RWPE1 (cell line): ENCODE data around the gene CDON.

Experiments
- CTCF ChIA-PET: fragments of 350-600 bp; sonication (Branson Sonifier 250); formaldehyde crosslinking; extraction: SDS; loops from one replicate; lab custom pipeline; 2021; lab: Yijun Ruan, JAX
- POLR2A ChIA-PET: fragments of 400-600 bp; formaldehyde crosslinking; extraction: SDS; loops from one replicate; lab custom pipeline; 2020; ENCODE audit warnings: antibody characterized with exemption; ENCODE audit not compliant: low non-redundant PET; lab: Yijun Ruan, JAX
- DNase-seq: peaks from one replicate; pipeline ENCODE4 v3.0.0; 2012; ENCODE audit warnings: low spot score
- H3K27ac ChIP-seq: fragments of 450-650 bp; 2 replicates; pipeline ENCODE4 v1.5.1; 2017
- TF ChIP-seq, protein P1 (sequence below): fragments of 450-650 bp; conservative IDR thresholded peaks from 2 replicates; pipeline ENCODE4 v1.5.1; 2017; ENCODE audit warnings: low read depth, mild to moderate bottlenecking

Gene CDON

DNA sequence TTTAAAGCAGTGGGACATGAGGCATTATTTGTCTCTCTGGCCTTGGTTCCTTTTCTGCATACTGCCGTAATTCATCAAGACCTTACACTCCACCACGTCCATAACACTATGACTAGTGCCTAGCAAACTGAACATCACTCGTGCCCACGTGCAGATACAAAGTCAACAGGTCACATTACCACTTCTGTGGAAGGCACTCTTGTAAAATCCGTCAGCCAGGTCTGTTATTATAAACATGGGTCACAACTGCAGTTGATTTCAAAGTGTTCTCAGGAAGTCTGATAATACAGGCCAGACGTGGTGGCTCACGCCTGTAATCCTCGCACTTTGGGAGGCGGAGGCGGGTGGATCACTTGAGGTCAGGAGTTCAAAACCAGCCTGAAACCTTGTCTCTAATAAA lies 102.7 kb downstream of the CDON start:
- ChIA-PET POLR2A (no interaction called here), CTCF (interaction anchor here (0.6 kb wide), 1 partner anchor 65 kb away, joined by 3 read pairs; no protein-coding TSS in a partner anchor)

DNA sequence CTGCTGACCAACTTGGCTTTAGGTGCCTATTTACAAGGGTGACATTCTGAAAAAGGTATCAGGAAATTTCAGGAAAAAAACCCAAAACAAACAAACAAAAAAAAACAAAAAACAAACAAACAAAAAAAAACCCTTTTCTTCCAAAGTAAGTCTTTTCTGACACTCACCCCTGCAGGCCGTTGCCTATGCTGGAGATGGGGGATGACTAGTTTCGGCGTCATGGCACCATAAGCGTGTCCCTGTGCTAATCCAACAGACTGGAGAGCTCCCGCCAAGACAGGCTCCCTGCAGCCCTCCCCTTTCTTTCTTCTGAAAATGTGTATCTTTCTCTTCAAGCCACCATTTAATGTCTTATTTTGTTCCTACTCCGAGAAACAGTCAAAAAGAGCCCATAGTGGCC lies 103.2 kb downstream of the CDON start:
- H3K27ac ChIP-seq = no peak overlapping the region
- ChIA-PET POLR2A (no interaction called here), CTCF (interaction anchor here (0.6 kb wide), 1 partner anchor 65 kb away, joined by 3 read pairs; no protein-coding TSS in a partner anchor)
- TF ChIP-seq, protein P1, sequence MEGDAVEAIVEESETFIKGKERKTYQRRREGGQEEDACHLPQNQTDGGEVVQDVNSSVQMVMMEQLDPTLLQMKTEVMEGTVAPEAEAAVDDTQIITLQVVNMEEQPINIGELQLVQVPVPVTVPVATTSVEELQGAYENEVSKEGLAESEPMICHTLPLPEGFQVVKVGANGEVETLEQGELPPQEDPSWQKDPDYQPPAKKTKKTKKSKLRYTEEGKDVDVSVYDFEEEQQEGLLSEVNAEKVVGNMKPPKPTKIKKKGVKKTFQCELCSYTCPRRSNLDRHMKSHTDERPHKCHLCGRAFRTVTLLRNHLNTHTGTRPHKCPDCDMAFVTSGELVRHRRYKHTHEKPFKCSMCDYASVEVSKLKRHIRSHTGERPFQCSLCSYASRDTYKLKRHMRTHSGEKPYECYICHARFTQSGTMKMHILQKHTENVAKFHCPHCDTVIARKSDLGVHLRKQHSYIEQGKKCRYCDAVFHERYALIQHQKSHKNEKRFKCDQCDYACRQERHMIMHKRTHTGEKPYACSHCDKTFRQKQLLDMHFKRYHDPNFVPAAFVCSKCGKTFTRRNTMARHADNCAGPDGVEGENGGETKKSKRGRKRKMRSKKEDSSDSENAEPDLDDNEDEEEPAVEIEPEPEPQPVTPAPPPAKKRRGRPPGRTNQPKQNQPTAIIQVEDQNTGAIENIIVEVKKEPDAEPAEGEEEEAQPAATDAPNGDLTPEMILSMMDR = no peak
- DNase-seq = no peak

More for the DNA sequence above, 102.7 kb downstream of the CDON start:
- TF ChIP-seq, protein P1 = no peak
- H3K27ac ChIP-seq = no peak overlapping the region
- no peak for DNase-seq

DNA sequence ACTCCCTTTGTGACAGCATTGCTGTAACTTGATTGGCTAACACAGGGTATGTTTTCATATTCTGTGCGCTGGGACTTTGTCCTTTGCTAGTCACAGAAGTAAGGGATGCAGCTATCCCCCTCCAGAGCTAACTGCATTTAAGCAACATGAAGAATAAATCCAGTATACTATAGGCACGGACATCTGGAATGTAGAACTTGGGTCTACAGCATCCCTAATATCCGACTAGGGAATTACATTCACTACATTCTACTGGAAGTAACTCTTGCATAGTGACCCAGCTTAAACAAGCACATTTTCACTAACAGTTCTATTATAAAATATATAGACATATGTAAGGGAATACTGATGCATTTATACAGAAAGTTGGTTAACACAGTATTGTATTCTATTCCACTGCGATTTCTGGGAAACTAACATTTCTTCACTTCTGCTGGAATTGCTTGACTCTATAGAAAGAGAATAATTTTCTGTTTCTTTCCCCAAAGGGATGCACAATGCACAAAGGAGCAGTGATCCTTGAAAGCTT lies 103.7 kb downstream of the CDON start:
- POLR2A ChIA-PET = no interaction called here
- H3K27ac ChIP-seq = no peak overlapping the region
- DNase-seq = no peak
- CTCF ChIA-PET = no interaction called here
- TF ChIP-seq, protein P1 = no peak

DNA sequence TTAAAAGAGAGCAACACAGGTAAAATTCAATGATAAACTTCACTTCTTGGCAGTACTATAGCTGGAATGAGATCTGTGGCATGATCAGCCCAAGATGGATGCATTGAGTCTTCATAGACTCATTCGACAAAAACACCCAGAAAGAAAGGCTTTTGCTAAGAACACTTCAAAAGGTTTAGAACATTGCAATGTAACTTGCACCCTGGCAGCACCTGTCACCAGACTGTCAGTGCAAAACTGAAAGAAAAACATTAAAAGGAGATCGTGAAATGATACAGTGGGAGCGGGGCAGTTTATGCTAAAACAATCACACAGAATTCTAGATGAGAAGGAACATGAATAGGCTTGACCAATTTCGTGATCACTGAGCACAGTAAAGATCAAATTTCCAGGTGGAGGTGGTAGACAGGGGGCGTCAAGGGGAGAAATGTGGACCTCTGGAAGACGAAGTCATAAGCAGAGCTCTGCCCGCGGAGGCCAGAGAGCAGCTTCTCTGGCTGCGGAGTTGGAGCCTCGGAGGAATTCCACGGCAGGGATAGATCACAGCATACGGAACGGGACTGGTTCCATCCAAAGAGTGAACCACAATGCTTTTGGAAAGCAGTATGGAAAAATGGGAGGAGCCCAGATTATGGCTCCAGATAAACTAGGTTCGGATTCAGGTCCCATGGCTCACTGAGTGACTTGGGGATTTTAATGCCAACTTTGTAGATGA lies 104.9 kb downstream of the CDON start:
- ChIA-PET CTCF (no interaction called here), POLR2A (no interaction called here)
- no peak overlapping the region for H3K27ac ChIP-seq
- TF ChIP-seq, protein P1 = no peak
- DNase-seq = no peak

DNA sequence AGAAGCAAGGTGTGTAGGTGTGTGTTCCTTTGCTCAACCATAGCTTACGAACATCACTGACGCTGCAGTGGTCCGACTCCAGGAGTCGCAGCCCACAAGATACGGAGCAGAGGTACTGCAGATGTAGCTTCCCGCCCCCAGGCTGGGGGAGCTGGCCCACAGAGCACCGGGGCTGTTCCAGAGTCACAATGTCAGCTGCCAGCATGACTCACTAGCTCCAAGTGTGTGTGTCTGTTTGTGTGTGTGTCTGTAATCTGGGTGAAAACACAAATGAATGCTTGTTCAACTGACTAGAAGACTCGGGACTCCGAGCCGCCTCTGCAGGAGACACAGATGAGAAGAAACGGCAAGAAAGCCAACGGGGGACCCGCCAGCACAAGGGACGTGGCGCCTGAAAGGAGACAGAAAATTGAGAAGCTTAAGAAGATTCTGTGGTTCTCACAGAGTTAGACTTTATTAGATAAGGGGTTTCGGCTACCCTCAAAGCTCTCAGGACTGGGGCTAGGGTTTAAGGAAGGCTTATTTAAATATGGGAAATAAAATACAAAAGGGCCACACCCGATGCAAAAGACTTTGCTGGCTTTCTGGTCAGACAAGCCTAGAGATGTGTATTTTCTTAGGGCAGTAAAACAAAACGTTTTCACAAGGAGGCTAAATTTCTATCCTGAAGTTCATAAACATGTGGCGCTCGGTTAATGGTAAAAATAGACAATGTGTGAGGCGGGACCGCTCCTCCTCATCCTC lies 106.1 kb downstream of the CDON start:
- POLR2A ChIA-PET = no interaction called here
- no peak overlapping the region for H3K27ac ChIP-seq
- TF ChIP-seq, protein P1 = no peak
- no peak for DNase-seq
- CTCF ChIA-PET = no interaction called here

DNA sequence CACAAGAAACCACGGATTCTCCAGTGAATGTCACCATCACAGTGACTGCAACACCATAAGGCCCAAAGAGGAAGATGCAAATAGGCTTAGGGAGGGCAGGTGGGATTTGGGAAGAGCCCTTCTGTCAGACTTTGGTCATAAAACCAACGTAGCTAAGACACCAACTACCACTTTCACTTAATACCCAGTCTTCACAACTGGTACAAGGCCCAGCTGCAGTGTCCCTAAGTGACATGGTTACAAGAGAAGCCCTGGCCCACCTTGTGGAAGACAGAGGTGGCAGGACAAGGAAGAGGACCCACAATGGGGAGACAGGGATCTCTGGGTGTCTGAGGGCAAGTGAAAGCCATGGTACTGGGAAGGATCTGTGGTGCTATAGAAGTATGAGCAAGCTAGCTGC lies 106.8 kb downstream of the CDON start:
- CTCF ChIA-PET = no interaction called here
- H3K27ac ChIP-seq = no peak overlapping the region
- POLR2A ChIA-PET = no interaction called here
- DNase-seq = no peak
- TF ChIP-seq, protein P1 = no peak
